Lung (tissue), 12 donors: ENCODE measurements around the gene IQGAP2. TPM values are rescaled to one million over a fixed set of nuclear protein-coding genes. Genes with fewer than 3 reads are reported as not detected.

Source experiments
- ATAC-seq: fragments of 200-7000 bp; cut with Tn5 transposase; one replicate; pipeline ENCODE4 v1.9.1; 2020; ENCODE audit warnings: moderate number of reproducible peaks; ENCODE audit not compliant: insufficient read depth, low FRiP score
- DNase-seq, 3 donors: peaks; one replicate each; pipeline ENCODE4 v3.0.0-alpha.2; 2013 to 2017
- H3K27ac ChIP-seq, 2 donors: one replicate each; pipeline ENCODE4 v1.5.1; 2013; ENCODE audit warnings: mild to moderate bottlenecking in 2 of 2, moderate library complexity in 2 of 2, control low read depth in 1 of 2, inconsistent platforms in 1 of 2, low read depth in 1 of 2, low read length in 1 of 2
- H3K27me3 ChIP-seq, 3 donors: one replicate each; pipeline ENCODE4 v1.5.1; 2013; ENCODE audit warnings: low read length in 2 of 3; ENCODE audit not compliant: control insufficient read depth in 3 of 3, insufficient read depth in 3 of 3
- H3K36me3 ChIP-seq, 4 donors: one replicate each; pipeline ENCODE4 v1.5.1; 2013; ENCODE audit warnings: low read length in 4 of 4, mild to moderate bottlenecking in 1 of 4, moderate library complexity in 1 of 4; ENCODE audit not compliant: control insufficient read depth in 4 of 4, insufficient read depth in 4 of 4
- H3K4me1 ChIP-seq, 5 donors: one replicate each; pipeline ENCODE4 v1.5.1; 2013; ENCODE audit warnings: low read length in 5 of 5, mild to moderate bottlenecking in 2 of 5, moderate library complexity in 1 of 5; ENCODE audit not compliant: control insufficient read depth in 5 of 5, insufficient read depth in 5 of 5
- H3K4me3 ChIP-seq: one replicate; pipeline ENCODE4 v1.5.1; 2013; ENCODE audit warnings: mild to moderate bottlenecking, control low read depth, moderate library complexity
- H3K9ac ChIP-seq, 2 donors: one replicate each; pipeline ENCODE4 v1.5.1; 2013; ENCODE audit warnings: low read length in 2 of 2, control low read depth in 1 of 2; ENCODE audit not compliant: insufficient read depth in 1 of 2
- H3K9me3 ChIP-seq, 4 donors: one replicate each; pipeline ENCODE4 v1.5.1; 2013; ENCODE audit warnings: low read length in 3 of 4, mild to moderate bottlenecking in 1 of 4, moderate library complexity in 1 of 4; ENCODE audit not compliant: control insufficient read depth in 4 of 4, insufficient read depth in 3 of 4
- CTCF ChIP-seq: IDR thresholded peaks from 2 replicates; pipeline ENCODE4 v1.5.1; 2012; ENCODE audit warnings: mild to moderate bottlenecking; ENCODE audit errors: control extremely low read depth, extremely low read depth
- WGBS, 2 donors: extraction: QIAGEN DNeasy Blood & Tissue Kit; methylation state at CpG; one replicate each; pipeline ENCODE4 v1.1.7; 2013; 5-methylcytosine and 5-hydroxymethylcytosine counted together
- polyA plus RNA-seq, 2 donors: library from polyadenylated mRNA; stranded (reverse); fragments of 200-250 nt; gene quantifications; one replicate each; pipeline ENCODE4 v1.2.1, GENCODE V29; 2013
- total RNA-seq, 2 donors: library from RNA; depleted of rRNA in 1 of 2; stranded (reverse); fragments of >200 nt in 1 of 2; gene quantifications; one replicate each; pipeline ENCODE4 v1.2.1, GENCODE V29; 2014 to 2021
- donor health status: control.
- donor health status: control.
- donor health status: Bipolar disorder and iron deficiency.
- donor health status: healthy.
- donor health status: DM: yes; HTN: yes; CAD: no.

The IQGAP2 gene
- total and polyA plus RNA-seq, 4 donors: 6.0 to 33.6 (median 13.7) TPM

GRCh38 chr5:76527685-76528161 lies 124.6 kb downstream of the IQGAP2 start:
- ATAC-seq (no peak), DNase-seq (no peak)
- no peak for TF ChIP-seq CTCF
- no peak overlapping the region for H3K9ac ChIP-seq
- H3K4me3 ChIP-seq: no peak overlapping the region
- H3K9me3 ChIP-seq: no peaks in the 10 kb centered on the region
- peaks cover 0 to 10% (median 0%) of the 10 kb centered on the region in 5 donors for H3K4me1 ChIP-seq
- H3K27me3 ChIP-seq: no peaks in the 10 kb centered on the region
- no peaks in the 10 kb centered on the region for H3K36me3 ChIP-seq
- WGBS, 2 donors: 69 to 86% methylated on average over 2 of the region's 2 CpGs
- no peak overlapping the region for H3K27ac ChIP-seq

- Histone ChIP-seq H3K36me3 (no peaks in the 10 kb centered on the region), H3K27me3 (no peaks in the 10 kb centered on the region), H3K9me3 (no peaks in the 10 kb centered on the region), H3K27ac (no peak overlapping the region), H3K4me1 (peaks cover 0 to 10% (median 0%) of the 10 kb centered on the region in 5 donors), H3K9ac (no peak overlapping the region), H3K4me3 (no peak overlapping the region)
- no peak for ATAC-seq
- no peak for TF ChIP-seq CTCF
- no peak for DNase-seq
- WGBS, 2 donors: 89% methylated on average over 2 of the region's 2 CpGs
These were observed 125.7 kb downstream of the IQGAP2 start for GRCh38 chr5:76528547-76529331.

- no peak for DNase-seq
- no peak overlapping the region for H3K9ac ChIP-seq
- H3K27me3 ChIP-seq: no peaks in the 10 kb centered on the region
- peaks cover 0 to 10% (median 0%) of the 10 kb centered on the region in 5 donors for H3K4me1 ChIP-seq
- ATAC-seq: no peak
- no peaks in the 10 kb centered on the region for H3K36me3 ChIP-seq
- no peak for TF ChIP-seq CTCF
- H3K27ac ChIP-seq: no peak overlapping the region
- H3K9me3 ChIP-seq: no peaks in the 10 kb centered on the region
- no peak overlapping the region for H3K4me3 ChIP-seq
- WGBS, 2 donors: 93 to 100% methylated on average over 10 of the region's 10 CpGs
These were observed 126.6 kb downstream of the IQGAP2 start for GRCh38 chr5:76529464-76530344.
